ENCODE data around the gene RBP7.
"Not testable (repeated sequence)": the region's sequence is repeated elsewhere in the genome, so short reads cannot be mapped to it uniquely, and the experiment has no call there.

The RBP7 gene

DNA sequence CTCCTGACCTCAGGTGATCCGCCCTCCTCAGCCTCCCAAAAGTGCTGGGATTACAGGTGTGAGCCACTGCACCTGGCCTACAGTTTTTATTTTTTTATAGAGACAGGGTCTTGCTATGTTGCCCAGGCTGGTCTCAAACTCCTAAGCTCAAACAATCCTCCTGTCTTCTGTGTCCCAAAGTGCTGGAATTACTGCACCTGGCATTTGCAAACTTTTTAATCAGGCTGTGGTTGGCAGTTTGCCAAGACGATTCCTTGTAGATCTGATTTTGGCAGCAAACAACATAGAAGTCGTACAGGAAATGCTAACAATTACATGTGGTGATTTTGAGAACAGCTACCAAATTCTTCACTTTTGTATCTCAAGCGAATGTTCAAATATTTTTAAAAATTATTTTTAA is 10.1 kb downstream of the RBP7 start:
- Histone ChIP-seq H3K79me2 (ENCODE audit: low read length) (no peaks in the 10 kb centered on the region), H4K20me1 (ENCODE audit: insufficient read depth, low read length) (no peaks in the 10 kb centered on the region), H3K27ac (ENCODE audit: low read length) (no peak overlapping the region), H3K4me2 (ENCODE audit: low read length) (no peak overlapping the region), H2AFZ (ENCODE audit: low read depth, low read length) (no peak overlapping the region), H3K36me3 (replicated peaks; ENCODE audit: low read depth, low read length) (no peaks in the 10 kb centered on the region), H3K4me1 (ENCODE audit: low read length) (no peaks in the 10 kb centered on the region), H3K9ac (ENCODE audit: low read length) (no peak overlapping the region), H3K27me3 (ENCODE audit: low read depth, low read length) (no peaks in the 10 kb centered on the region), H3K4me3 (ENCODE audit: low read length) (no peak overlapping the region), H3K9me3 (ENCODE audit: insufficient read depth, low read length) (no peaks in the 10 kb centered on the region)
- TF ChIP-seq EZH2phosphoT487 (IDR thresholded peaks at IDR 0.05; ENCODE audit: low read depth) = no peak
- TF ChIP-seq, protein P1, sequence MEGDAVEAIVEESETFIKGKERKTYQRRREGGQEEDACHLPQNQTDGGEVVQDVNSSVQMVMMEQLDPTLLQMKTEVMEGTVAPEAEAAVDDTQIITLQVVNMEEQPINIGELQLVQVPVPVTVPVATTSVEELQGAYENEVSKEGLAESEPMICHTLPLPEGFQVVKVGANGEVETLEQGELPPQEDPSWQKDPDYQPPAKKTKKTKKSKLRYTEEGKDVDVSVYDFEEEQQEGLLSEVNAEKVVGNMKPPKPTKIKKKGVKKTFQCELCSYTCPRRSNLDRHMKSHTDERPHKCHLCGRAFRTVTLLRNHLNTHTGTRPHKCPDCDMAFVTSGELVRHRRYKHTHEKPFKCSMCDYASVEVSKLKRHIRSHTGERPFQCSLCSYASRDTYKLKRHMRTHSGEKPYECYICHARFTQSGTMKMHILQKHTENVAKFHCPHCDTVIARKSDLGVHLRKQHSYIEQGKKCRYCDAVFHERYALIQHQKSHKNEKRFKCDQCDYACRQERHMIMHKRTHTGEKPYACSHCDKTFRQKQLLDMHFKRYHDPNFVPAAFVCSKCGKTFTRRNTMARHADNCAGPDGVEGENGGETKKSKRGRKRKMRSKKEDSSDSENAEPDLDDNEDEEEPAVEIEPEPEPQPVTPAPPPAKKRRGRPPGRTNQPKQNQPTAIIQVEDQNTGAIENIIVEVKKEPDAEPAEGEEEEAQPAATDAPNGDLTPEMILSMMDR (IDR thresholded peaks at IDR 0.05; ENCODE audit: low read depth, low read length) = no peak

DNA sequence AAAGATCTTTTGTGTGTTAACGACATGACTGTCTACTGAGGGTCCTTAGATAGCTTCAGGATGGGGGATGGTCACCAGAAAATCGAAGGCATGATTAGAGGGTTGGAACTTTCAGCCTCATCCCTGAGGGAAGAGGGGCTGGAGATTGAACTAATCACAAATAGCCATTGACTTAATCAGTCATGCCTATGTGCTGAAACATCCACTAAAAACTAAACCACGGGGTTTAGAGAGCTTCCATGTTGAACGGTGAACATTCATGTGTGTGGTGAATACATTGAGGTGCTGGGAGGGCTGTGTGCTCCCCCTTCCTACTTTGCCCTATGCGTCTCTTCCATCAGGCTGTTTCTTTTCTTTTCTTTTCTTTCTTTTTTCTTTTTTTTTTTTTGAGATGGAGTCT is 17.0 kb downstream of the RBP7 start:
- H3K4me2 ChIP-seq (ENCODE audit: low read length) = no peak overlapping the region
- no peaks in the 10 kb centered on the region for H4K20me1 ChIP-seq (ENCODE audit: insufficient read depth, low read length)
- no peak overlapping the region for H3K27ac ChIP-seq (ENCODE audit: low read length)
- no peaks in the 10 kb centered on the region for H3K79me2 ChIP-seq (ENCODE audit: low read length)
- H3K9me3 ChIP-seq (ENCODE audit: insufficient read depth, low read length) = no peaks in the 10 kb centered on the region
- H3K4me3 ChIP-seq (ENCODE audit: low read length) = no peak overlapping the region
- H3K36me3 ChIP-seq (replicated peaks; ENCODE audit: low read depth, low read length) = no peaks in the 10 kb centered on the region
- no peaks in the 10 kb centered on the region for H3K27me3 ChIP-seq (ENCODE audit: low read depth, low read length)
- TF ChIP-seq EZH2phosphoT487 (IDR thresholded peaks at IDR 0.05; ENCODE audit: low read depth) = no peak
- TF ChIP-seq, protein P1 (IDR thresholded peaks at IDR 0.05; ENCODE audit: low read depth, low read length) = no peak
- no peak overlapping the region for H2AFZ ChIP-seq (ENCODE audit: low read depth, low read length)
- no peak overlapping the region for H3K9ac ChIP-seq (ENCODE audit: low read length)
- H3K4me1 ChIP-seq (ENCODE audit: low read length) = no peaks in the 10 kb centered on the region

DNA sequence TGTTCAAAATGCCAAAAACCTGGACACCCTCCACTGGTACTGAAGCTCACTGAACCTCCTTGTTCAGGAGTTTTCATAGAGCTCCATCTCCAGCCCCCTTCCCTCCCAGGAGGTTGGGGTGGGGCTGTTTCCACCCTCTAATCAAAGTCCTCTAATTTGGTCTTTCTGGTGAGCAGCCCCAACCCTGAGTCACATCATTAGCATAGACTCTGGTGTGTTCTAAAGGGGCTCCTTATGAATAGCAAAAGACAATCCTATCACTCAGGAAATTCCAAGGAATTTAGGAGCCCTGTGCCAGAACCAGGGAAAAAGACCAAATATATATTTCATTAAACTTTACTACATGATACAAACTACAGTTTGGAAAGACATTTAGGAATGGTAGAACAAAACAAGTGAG is 22.5 kb downstream of the RBP7 start:
- H4K20me1 ChIP-seq (ENCODE audit: insufficient read depth, low read length) = no peaks in the 10 kb centered on the region
- no peaks in the 10 kb centered on the region for H3K27me3 ChIP-seq (ENCODE audit: low read depth, low read length)
- no peaks in the 10 kb centered on the region for H3K79me2 ChIP-seq (ENCODE audit: low read length)
- TF ChIP-seq, protein P1 (IDR thresholded peaks at IDR 0.05; ENCODE audit: low read depth, low read length) = no peak
- TF ChIP-seq EZH2phosphoT487 (IDR thresholded peaks at IDR 0.05; ENCODE audit: low read depth) = no peak
- no peak overlapping the region for H3K9ac ChIP-seq (ENCODE audit: low read length)
- H3K27ac ChIP-seq (ENCODE audit: low read length) = no peak overlapping the region
- H2AFZ ChIP-seq (ENCODE audit: low read depth, low read length) = no peak overlapping the region
- no peaks in the 10 kb centered on the region for H3K4me1 ChIP-seq (ENCODE audit: low read length)
- no peak overlapping the region for H3K4me3 ChIP-seq (ENCODE audit: low read length)
- no peak overlapping the region for H3K4me2 ChIP-seq (ENCODE audit: low read length)
- H3K9me3 ChIP-seq (ENCODE audit: insufficient read depth, low read length) = no peaks in the 10 kb centered on the region
- no peaks in the 10 kb centered on the region for H3K36me3 ChIP-seq (replicated peaks; ENCODE audit: low read depth, low read length)

DNA sequence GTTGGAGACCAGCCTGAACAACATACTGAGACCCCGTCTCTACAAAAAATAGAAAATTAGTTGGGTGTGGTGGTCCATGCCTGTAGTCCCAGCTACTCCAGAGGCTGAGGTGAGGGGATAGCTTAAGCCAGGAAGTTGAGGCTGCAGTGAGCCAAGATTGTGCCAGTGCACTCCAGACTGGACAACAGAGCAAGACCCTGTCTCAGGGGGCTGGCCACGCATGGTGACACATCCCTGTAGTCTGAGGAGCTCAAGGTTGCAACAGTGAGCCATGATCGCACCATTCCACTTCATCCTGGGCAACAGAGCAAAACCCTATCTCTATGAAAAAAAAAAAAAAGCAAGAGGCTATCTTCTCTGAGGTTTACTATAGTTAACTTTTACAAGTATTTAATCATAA is 23.1 kb downstream of the RBP7 start:
- Histone ChIP-seq H3K79me2 (ENCODE audit: low read length) (no peaks in the 10 kb centered on the region), H3K36me3 (replicated peaks; ENCODE audit: low read depth, low read length) (no peaks in the 10 kb centered on the region), H3K27ac (ENCODE audit: low read length) (no peak overlapping the region)

DNA sequence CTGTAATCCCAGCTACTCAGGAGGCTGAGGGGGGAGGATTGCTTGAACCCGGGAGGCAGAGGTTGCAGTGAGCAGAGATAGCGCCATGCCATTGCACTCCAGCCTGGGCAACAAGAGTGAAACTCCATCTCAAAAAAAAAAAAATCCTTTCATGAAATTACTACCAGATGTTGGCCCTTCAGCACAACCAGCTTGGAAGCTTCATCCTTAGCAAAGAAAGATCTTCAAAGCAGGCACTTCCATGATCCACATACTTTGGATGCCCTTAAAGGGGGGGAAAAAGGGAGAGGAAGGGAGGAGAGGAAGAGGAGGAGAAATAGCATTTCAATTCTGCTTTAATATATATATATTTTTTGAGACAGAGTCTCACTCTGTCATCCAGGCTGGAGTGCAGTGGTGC is 23.6 kb downstream of the RBP7 start:
- H3K4me1 ChIP-seq (ENCODE audit: low read length); H2AFZ ChIP-seq (ENCODE audit: low read depth, low read length); H3K9ac ChIP-seq (ENCODE audit: low read length); H3K27ac ChIP-seq (ENCODE audit: low read length); H3K9me3 ChIP-seq (ENCODE audit: insufficient read depth, low read length); H3K4me3 ChIP-seq (ENCODE audit: low read length); H4K20me1 ChIP-seq (ENCODE audit: insufficient read depth, low read length); H3K36me3 ChIP-seq (replicated peaks; ENCODE audit: low read depth, low read length); H3K27me3 ChIP-seq (ENCODE audit: low read depth, low read length); H3K4me2 ChIP-seq (ENCODE audit: low read length); H3K79me2 ChIP-seq (ENCODE audit: low read length): not testable (repeated sequence)

More for the DNA sequence above, 23.1 kb downstream of the RBP7 start:
- no peaks in the 10 kb centered on the region for H3K4me1 ChIP-seq (ENCODE audit: low read length)
- no peaks in the 10 kb centered on the region for H4K20me1 ChIP-seq (ENCODE audit: insufficient read depth, low read length)
- no peaks in the 10 kb centered on the region for H3K9me3 ChIP-seq (ENCODE audit: insufficient read depth, low read length)
- H3K9ac ChIP-seq (ENCODE audit: low read length) = no peak overlapping the region
- TF ChIP-seq, protein P1 (IDR thresholded peaks at IDR 0.05; ENCODE audit: low read depth, low read length) = no peak
- TF ChIP-seq EZH2phosphoT487 (IDR thresholded peaks at IDR 0.05; ENCODE audit: low read depth) = no peak
- H2AFZ ChIP-seq (ENCODE audit: low read depth, low read length) = no peak overlapping the region
- no peak overlapping the region for H3K4me2 ChIP-seq (ENCODE audit: low read length)
- no peaks in the 10 kb centered on the region for H3K27me3 ChIP-seq (ENCODE audit: low read depth, low read length)
- no peak overlapping the region for H3K4me3 ChIP-seq (ENCODE audit: low read length)

DNA sequence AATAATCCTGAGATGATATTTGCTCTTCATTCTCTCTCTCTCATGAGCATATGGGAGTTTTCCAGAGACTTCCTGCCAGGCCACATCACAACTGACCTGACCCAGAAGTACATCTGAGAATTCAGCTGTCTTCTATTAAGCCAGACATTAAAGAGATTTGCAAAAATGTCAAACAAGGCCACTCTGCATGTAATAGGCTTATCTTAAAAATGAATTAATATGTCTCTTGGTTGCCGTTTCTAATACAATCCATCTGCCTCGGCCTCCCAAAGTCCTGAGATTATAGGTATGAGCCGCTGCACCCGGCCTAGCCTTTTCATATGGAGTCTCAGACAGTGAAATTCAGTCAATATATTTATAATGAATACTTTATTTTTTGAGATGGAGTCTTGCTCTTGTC is 25.0 kb downstream of the RBP7 start:
- H3K9me3 ChIP-seq (ENCODE audit: insufficient read depth, low read length); H2AFZ ChIP-seq (ENCODE audit: low read depth, low read length); H4K20me1 ChIP-seq (ENCODE audit: insufficient read depth, low read length); H3K4me2 ChIP-seq (ENCODE audit: low read length); H3K36me3 ChIP-seq (replicated peaks; ENCODE audit: low read depth, low read length); H3K4me3 ChIP-seq (ENCODE audit: low read length); H3K27ac ChIP-seq (ENCODE audit: low read length); H3K27me3 ChIP-seq (ENCODE audit: low read depth, low read length); H3K9ac ChIP-seq (ENCODE audit: low read length); H3K4me1 ChIP-seq (ENCODE audit: low read length); H3K79me2 ChIP-seq (ENCODE audit: low read length): not testable (repeated sequence)
